GM20431 (cell line): Measurements from ENCODE around the gene CCDC32.
"Not testable (repeated sequence)": the region's sequence is repeated elsewhere in the genome, so short reads cannot be mapped to it uniquely, and the experiment has no call there.

Experiments
- in situ Hi-C: fragments of 300-500 bp; cut with MseI, MboI; formaldehyde crosslinking; loops from one replicate; pipeline ENCODE4 v1.15.0; 2020; ENCODE audit warnings: low sequenced_read_pairs; ENCODE audit not compliant: unreplicated experiment

The CCDC32 gene

GRCh38 chr15:40564591-40565332 lies at the start of gene CCDC32:
Gene CCDC32, minus strand, starts transcription at chr15:40565042. Its CDS starts 2,027 bp downstream, at chr15:40563015.
- in situ Hi-C loops, result no loop called here

DNA sequence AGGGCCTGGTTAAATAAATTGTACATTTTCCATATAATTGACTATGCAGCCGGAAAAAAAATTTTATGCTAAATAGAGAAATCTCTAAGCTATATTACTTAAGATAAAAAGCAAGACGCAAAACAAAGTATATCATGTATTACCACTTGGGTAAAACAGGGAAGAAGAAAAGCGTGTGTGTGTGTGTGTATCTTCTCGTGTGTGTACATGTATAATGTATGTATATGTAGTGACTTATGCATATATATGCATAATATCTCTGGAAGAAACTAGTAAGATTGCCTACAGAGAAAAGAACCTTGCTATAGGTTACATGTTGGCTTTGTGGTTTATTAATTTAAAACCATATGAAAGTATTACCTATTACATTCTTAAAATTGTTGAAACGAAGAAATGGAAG lies 48.2 kb upstream of the CCDC32 start:
- in situ Hi-C loops, result no loop called here

- in situ Hi-C loops, result no loop called here
These were observed 39.1 kb upstream of the CCDC32 start for GRCh38 chr15:40603935-40604334.

DNA sequence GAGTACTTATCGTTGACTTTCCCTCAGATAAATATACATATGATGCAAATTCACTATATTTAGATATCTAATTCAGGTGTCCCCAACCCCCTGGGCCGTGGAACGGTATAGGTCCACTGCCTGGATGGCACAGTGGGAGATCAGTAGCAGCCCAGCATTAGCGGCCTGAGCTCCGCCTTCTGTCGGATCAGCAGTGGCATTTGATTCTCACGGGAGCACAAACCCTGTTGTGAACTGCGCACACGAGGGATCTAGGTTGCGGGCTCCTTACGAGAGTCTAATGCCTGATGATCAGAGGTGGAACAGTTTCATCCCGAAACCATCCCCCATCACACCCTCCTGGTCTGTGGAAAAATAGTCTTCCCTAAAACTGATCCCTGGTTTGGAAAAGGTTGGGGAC lies 36.1 kb upstream of the CCDC32 start:
- in situ Hi-C loops, result no loop called here

GRCh38 chr15:40598672-40599071 lies 33.8 kb upstream of the CCDC32 start:
- in situ Hi-C loops, result no loop called here

DNA sequence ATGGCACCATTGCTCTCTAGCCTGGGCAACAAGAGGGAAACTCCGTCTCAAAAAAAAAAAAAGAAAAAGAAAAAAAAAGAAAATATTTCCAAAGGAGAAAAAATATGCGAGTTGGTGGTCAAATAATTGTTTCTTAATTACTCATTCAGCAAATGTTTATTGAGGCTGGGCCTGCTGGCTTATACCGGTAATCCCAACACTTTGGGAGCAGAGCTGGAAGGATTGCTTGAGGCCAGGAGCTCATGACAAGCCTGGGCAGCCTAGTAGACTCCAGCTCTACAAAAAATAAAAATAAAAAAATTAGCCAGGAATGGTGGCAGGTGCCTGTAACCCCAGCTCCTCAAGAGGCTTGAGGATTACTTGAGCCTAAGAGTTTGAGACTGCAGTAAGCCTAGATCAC lies 33.3 kb upstream of the CCDC32 start:
- in situ Hi-C loops, result no loop called here

- in situ Hi-C loops, result no loop called here
These were observed 32.2 kb upstream of the CCDC32 start for GRCh38 chr15:40597024-40597423.

- in situ Hi-C loops, result no loop called here
These were observed 30.9 kb upstream of the CCDC32 start for GRCh38 chr15:40595773-40596172.

GRCh38 chr15:40595219-40595618 lies 30.4 kb upstream of the CCDC32 start:
- in situ Hi-C loops, result no loop called here

DNA sequence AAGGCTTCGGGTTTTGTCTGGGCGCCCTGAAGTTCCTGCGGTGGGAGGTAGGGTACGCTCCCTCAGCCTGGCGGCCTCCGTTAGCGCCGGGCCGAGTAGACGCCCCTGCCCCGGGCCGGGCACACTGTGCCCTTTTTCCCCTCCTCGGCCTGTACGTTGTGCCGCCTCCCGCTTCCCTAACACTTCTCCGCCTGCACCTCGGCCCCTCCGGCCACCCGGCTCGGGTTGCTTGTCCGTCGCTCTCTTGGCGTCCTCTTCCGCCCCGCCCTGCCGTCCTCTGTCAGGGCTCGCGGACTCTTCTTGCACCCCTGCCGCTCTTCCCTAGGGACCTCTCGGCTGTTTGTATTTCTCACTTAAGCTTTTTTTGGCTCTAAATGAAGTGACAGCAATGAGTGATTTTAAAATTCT lies 29.6 kb upstream of the CCDC32 start:
- in situ Hi-C loops, result no loop called here

GRCh38 chr15:40593588-40594428 lies 29.0 kb upstream of the CCDC32 start, which contains the start of gene KNL1:
Gene KNL1, plus strand, starts transcription at chr15:40594249. Its CDS starts 8,683 bp downstream, at chr15:40602932.
- in situ Hi-C loops, result no loop called here

DNA sequence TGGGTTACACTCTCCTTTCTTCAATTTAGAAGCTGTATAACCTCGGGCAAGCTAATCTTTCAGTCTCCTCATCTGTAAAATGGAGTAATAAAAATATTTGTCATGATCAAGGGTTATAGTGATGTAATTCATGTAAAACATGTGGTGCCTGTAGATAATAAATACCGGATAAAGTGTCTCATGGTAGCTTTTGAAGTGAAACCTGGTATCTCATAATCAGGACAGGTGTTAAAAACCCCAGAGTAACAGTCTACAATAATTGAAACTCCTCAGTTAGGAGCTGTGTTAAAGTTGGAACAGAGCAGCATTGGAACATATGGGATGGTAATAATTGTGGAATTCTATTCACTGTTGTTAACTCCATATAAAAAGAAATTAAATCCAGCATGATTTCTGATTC lies 28.3 kb upstream of the CCDC32 start:
- in situ Hi-C loops, result no loop called here

GRCh38 chr15:40591389-40591788 lies 26.5 kb upstream of the CCDC32 start:
- in situ Hi-C loops, result no loop called here

- in situ Hi-C loops, result no loop called here
These were observed 25.8 kb upstream of the CCDC32 start for GRCh38 chr15:40590667-40591050.

DNA sequence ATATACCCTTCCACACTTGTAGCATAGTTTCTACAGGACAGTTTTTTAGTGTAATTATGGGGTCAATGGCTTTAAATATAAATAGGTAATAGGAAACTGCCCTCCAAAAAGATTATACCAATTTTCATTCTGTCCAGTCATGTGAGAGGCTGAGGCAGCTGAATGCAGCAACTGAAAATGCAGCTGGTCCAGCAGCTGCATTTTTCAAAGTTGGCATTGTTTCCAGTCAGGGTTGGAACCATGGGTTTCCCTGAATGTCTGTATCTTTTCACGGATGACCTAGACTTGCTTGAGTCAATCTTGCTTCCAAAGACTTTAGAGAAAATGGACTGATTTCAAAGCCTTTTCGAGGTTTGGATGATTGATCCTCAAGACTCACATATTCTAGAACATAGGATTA lies 19.3 kb upstream of the CCDC32 start:
- in situ Hi-C loops, result no loop called here

DNA sequence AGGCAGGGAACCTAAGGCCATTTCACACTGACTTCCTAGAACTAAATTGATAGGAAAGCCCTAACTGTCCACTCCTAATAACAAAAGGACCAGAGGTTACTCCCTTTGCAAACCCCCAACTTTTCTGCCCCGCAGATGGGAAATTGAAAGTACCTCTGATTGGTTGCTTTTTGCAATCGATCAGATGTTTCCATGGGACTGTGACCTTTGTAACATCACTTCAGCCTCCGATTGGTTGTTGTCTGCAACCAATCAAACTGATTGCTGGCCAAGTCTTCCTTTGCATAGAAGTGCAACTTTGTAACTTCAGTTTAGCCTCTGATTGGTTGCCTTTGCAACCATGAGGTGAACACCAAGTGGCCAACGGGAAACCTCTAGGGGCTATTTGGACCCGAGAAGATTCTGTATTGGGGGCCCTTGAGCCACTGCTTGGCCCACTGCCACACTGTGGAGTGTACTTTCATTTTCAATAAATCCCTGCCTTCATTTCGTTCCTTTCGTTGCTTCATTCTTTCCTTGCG lies 17.9 kb upstream of the CCDC32 start:
- in situ Hi-C loops, result no loop called here

DNA sequence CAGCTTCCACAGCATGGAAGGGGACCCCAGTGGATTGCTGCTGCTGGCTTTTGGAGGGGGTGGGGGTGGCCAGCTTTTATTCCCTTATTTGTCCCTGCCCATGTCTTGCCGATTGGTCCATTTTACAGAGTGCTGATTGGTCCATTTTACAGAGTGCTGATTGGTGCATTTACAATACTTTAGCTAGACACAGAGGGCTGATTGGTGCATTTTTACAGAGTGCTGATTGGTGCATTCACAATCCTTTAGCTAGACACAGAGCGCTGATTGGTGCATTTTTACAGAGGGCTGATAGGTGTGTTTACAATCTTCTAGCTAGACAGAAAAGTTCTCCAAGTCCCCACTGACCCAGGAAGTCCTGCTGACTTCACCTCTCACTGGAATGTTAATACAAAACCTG lies 17.0 kb upstream of the CCDC32 start:
- in situ Hi-C loops, result not testable (repeated sequence)

- in situ Hi-C loops, result no loop called here
These were observed 14.1 kb upstream of the CCDC32 start for GRCh38 chr15:40578892-40579291.

GRCh38 chr15:40576914-40577313 lies 12.1 kb upstream of the CCDC32 start:
- in situ Hi-C loops, result not testable (repeated sequence)

DNA sequence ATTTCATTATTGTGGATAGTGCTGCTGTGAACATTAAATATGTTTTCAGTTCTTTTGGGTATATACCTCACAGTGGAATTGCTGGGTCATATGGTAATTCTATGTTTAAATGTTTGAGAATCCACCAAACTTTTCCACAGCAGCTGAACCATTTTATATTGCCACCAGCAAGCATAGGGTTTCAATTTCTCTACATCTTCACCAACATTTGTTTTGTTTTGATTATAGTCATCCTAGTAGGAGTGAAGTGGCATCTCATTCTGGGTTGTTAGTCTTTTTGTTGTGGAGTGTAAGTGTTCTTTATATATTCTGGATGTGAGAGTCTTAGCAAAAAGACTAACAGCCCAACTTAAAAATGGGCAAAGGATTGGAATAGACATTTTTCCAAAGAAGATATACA lies 10.3 kb upstream of the CCDC32 start:
- in situ Hi-C loops, result no loop called here
